Muscle layer of duodenum (tissue), 2 donors: ENCODE results near the gene GRIFIN.

Source experiments
- H3K27ac ChIP-seq: one replicate; pipeline ENCODE4 v1.7.0; 2013; ENCODE audit warnings: mild to moderate bottlenecking, low read length
- H3K27me3 ChIP-seq: one replicate; pipeline ENCODE4 v1.7.0; 2013; ENCODE audit warnings: low read depth, mild to moderate bottlenecking, control low read depth, low read length
- H3K36me3 ChIP-seq, 2 donors: one replicate each; pipeline ENCODE4 v1.7.0; 2013; ENCODE audit warnings: low read length in 2 of 2, control low read depth in 1 of 2, mild to moderate bottlenecking in 1 of 2; ENCODE audit not compliant: insufficient read depth in 2 of 2, control insufficient read depth in 1 of 2
- H3K4me1 ChIP-seq, 2 donors: one replicate each; pipeline ENCODE4 v1.7.0; 2013; ENCODE audit warnings: low read length in 2 of 2, mild to moderate bottlenecking in 2 of 2, control low read depth in 1 of 2, moderate library complexity in 1 of 2; ENCODE audit not compliant: insufficient read depth in 2 of 2, control insufficient read depth in 1 of 2
- H3K4me3 ChIP-seq, 2 donors: one replicate each; pipeline ENCODE4 v1.7.0; 2013; ENCODE audit warnings: low read length in 2 of 2, low read depth in 1 of 2, mild to moderate bottlenecking in 1 of 2
- H3K9me3 ChIP-seq, 2 donors: one replicate each; pipeline ENCODE4 v1.7.0; 2013; ENCODE audit warnings: low read length in 2 of 2, control low read depth in 1 of 2, mild to moderate bottlenecking in 1 of 2; ENCODE audit not compliant: control insufficient read depth in 1 of 2
- donor health status: healthy.

GRIFIN gene

GRCh38 chr7:2511769-2512168 is 35.6 kb upstream of the GRIFIN start:
- H3K27me3 ChIP-seq: no peaks in the 10 kb centered on the region
- H3K4me3 ChIP-seq: no peak overlapping the region
- peaks cover 3 to 34% of the 10 kb centered on the region in 2 donors for H3K4me1 ChIP-seq
- no peaks in the 10 kb centered on the region for H3K9me3 ChIP-seq
- no peak overlapping the region for H3K27ac ChIP-seq
- no peaks in the 10 kb centered on the region for H3K36me3 ChIP-seq

DNA sequence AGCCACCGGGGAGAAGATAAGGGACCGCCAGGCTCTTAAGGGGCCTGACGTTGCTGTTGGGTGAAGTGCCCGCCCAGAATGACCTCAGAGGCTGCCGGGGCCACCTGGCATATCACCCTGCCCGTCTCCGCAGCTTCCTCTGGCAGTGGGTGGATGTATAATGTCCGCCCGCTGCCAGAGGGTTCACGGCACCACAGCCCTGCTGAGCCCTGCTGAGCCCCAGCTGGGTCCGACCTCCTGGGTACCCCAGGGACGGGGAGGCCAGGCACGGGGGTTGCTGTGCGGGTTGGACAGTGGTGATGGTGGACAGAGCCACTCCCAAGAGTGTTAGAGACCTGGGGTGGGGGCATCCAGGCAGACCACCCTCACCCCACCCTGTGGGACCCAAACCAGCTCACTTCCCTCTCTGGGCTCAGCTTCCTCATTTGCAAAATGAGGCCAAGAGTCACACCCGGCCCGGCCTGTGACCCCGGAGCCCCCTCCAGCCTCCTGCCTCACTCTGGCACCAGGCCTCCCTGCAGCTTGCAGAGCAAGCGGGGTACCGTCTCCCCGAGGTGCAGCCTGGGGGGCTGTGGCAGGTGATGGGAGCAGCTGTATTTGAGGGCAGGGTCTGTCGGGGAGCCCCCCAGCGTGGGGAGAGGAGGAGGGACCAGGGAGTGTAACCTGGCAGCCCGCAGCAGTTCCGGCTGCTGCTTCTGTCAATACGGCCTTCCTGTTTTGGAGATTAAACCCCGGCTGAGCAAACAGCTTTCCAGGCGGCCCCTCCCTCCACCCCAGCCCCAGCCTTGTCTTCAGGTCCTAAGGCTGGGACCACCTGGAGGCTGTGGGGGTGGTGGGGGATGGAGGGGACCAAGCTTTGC is 34.9 kb upstream of the GRIFIN start:
- Histone ChIP-seq H3K27ac (no peak overlapping the region), H3K27me3 (no peaks in the 10 kb centered on the region), H3K4me1 (peaks cover 3 to 34% of the 10 kb centered on the region in 2 donors), H3K36me3 (no peaks in the 10 kb centered on the region), H3K9me3 (no peaks in the 10 kb centered on the region), H3K4me3 (no peak overlapping the region)

GRCh38 chr7:2510130-2510776 is 34.1 kb upstream of the GRIFIN start:
- Histone ChIP-seq H3K9me3 (no peaks in the 10 kb centered on the region), H3K27ac (no peak overlapping the region), H3K4me1 (peaks cover 3 to 34% of the 10 kb centered on the region in 2 donors)

GRCh38 chr7:2509298-2509906 is 33.2 kb upstream of the GRIFIN start:
- Histone ChIP-seq H3K9me3 (no peaks in the 10 kb centered on the region), H3K27ac (no peak overlapping the region), H3K27me3 (no peaks in the 10 kb centered on the region), H3K36me3 (no peaks in the 10 kb centered on the region), H3K4me1 (peaks cover 3 to 34% of the 10 kb centered on the region in 2 donors), H3K4me3 (no peak overlapping the region)

More at GRCh38 chr7:2510130-2510776, 34.1 kb upstream of the GRIFIN start:
- Histone ChIP-seq H3K27me3 (no peaks in the 10 kb centered on the region), H3K36me3 (no peaks in the 10 kb centered on the region), H3K4me3 (no peak overlapping the region)

DNA sequence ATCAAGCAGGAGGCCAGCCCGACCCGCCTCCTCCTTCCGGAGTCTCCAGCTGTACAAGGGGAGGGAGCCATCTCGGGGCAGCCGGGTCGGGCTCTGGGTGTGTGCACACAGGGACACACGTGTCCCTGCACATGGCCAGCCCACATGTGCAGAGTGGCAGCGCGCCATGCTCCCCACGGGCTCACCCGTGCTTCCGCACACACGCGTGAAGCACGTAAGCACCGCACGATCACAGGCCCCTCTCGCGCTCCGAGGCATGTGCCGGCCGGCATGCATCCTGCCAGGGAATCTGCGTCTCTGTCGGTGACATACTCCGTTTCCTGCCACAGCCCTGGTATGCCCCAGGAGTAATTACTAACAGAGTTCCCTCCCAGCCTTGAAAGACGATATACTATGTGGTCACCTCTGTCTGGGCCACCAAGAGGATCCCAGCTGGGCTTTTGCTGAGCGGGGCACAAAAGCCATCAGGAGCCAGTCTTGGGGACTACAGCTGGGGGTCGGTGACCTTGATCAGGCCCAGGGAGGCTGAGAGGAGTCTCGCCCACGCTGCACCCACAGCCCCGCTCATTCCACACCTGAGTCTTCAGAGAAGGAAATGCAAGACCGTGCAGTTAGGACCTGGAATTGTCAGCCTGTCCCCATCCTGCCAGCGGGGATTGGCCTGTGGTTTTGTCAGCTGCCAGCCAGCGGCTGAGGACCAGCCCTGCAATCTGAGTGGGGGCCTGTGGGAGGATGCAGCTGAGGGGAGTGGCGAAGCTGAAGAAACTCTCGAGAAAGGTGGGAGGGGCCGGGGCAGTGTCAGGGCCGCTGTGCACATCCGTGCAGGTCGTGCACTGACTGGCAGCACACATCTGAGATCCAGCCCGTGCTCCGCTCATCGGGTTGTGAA is 32.4 kb upstream of the GRIFIN start:
- Histone ChIP-seq H3K27ac (no peak overlapping the region), H3K27me3 (no peaks in the 10 kb centered on the region), H3K36me3 (no peaks in the 10 kb centered on the region), H3K4me3 (no peak overlapping the region), H3K9me3 (no peaks in the 10 kb centered on the region), H3K4me1 (peaks cover 3 to 34% of the 10 kb centered on the region in 2 donors)

DNA sequence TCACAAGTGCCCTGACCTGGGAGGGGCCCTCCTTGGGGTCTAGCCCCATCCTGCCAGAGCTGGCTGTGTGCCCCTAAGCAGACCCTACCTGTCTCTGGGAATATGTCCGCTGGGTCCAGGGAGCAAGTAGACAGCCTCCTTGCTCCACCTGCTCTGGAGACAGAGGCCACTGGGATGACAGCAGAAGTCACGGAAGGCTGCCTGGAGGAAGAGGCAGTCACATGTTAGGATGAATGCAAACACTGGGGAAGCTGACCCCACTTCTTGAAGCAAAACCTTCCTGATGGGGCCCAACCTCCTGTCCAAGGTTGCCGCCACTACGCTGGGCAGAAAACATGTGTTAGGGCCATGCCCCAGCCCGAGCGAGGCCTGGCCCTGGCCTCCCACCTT is 31.7 kb upstream of the GRIFIN start:
- H3K27me3 ChIP-seq: no peaks in the 10 kb centered on the region
- H3K9me3 ChIP-seq: no peaks in the 10 kb centered on the region
- peaks cover 3 to 34% of the 10 kb centered on the region in 2 donors for H3K4me1 ChIP-seq
- no peak overlapping the region for H3K4me3 ChIP-seq
- no peaks in the 10 kb centered on the region for H3K36me3 ChIP-seq
- no peak overlapping the region for H3K27ac ChIP-seq

GRCh38 chr7:2507208-2507916 is 31.2 kb upstream of the GRIFIN start:
- Histone ChIP-seq H3K27me3 (no peaks in the 10 kb centered on the region), H3K36me3 (no peaks in the 10 kb centered on the region), H3K27ac (no peak overlapping the region), H3K9me3 (no peaks in the 10 kb centered on the region), H3K4me3 (no peak overlapping the region), H3K4me1 (peaks cover 3 to 33% of the 10 kb centered on the region in 2 donors)

GRCh38 chr7:2505401-2505800 is 29.2 kb upstream of the GRIFIN start:
- Histone ChIP-seq H3K9me3 (no peaks in the 10 kb centered on the region), H3K36me3 (no peaks in the 10 kb centered on the region), H3K27me3 (no peaks in the 10 kb centered on the region), H3K4me3 (no peak overlapping the region), H3K4me1 (peaks cover 0 to 17% of the 10 kb centered on the region in 2 donors), H3K27ac (no peak overlapping the region)

DNA sequence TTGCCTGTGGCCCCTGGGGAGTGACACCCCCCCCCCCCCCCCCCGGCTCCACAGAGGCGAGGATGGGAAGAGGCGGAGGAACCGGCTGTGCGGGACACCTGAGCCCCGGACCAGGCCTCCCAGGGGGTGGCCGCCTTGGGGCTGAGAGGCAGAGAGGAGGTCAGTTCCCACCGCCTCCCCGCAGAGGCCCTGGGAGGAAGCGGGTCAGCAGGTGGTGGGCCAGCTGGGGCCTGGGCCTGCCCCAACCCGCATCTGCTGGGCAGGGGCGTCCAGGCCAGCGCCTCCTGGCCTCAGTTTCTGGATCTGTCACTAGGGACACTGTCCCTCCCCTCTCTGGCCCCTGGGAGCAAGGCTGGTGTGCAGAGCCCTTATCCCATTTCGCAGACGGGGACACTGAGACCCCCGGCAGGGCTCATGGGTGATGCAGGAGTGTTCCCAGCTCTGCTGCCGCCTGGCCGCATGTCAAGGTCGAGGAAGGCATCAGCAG is 28.7 kb upstream of the GRIFIN start:
- H3K9me3 ChIP-seq: no peaks in the 10 kb centered on the region
- no peak overlapping the region for H3K27ac ChIP-seq
- no peak overlapping the region for H3K4me3 ChIP-seq
- H3K4me1 ChIP-seq: peaks cover 0 to 17% of the 10 kb centered on the region in 2 donors
- H3K36me3 ChIP-seq: no peaks in the 10 kb centered on the region
- H3K27me3 ChIP-seq: no peaks in the 10 kb centered on the region

GRCh38 chr7:2504128-2504888 is 28.1 kb upstream of the GRIFIN start:
- no peak overlapping the region for H3K4me3 ChIP-seq
- H3K4me1 ChIP-seq: peaks cover 0 to 17% of the 10 kb centered on the region in 2 donors
- no peaks in the 10 kb centered on the region for H3K36me3 ChIP-seq
- H3K27me3 ChIP-seq: no peaks in the 10 kb centered on the region
- H3K9me3 ChIP-seq: no peaks in the 10 kb centered on the region
- H3K27ac ChIP-seq: no peak overlapping the region
